ENCODE data around the gene BMP10. TPM values are rescaled to one million over a fixed set of nuclear protein-coding genes. Genes with fewer than 3 reads are reported as not detected.

Gene BMP10
- total and polyA plus RNA-seq, 2 of the 13 experiments (the other 11 are each of a cell fraction or from before 2014, with no cell fraction given): not detected

GRCh38 chr2:68912111-68912510 lies 40.9 kb upstream of the BMP10 start:
- peaks cover 10% of the 10 kb centered on the region for H3K4me1 ChIP-seq (ENCODE audit: insufficient read depth, low read length)
- H4K20me1 ChIP-seq (ENCODE audit: insufficient read depth, low read length): no peaks in the 10 kb centered on the region
- H3K36me3 ChIP-seq (replicated peaks in 1 of 2; ENCODE audit: control insufficient read depth in 1 of 2, insufficient read depth in 2 of 2, low read length in 2 of 2): no peaks in the 10 kb centered on the region
- H3K9ac ChIP-seq (ENCODE audit: insufficient read depth, low read depth, low read length): no peak overlapping the region
- WGBS (ENCODE audit: low lambda C conversion rate): 27% methylated on average over 3 of the region's 3 CpGs
- H3K27me3 ChIP-seq (ENCODE audit: control insufficient read depth in 1 of 2, insufficient read depth in 2 of 2, low read length in 2 of 2): peaks cover 3 to 15% of the 10 kb centered on the region in 2 experiments; a peak in 1 of 5 replicates
- no peak overlapping the region for H3K4me3 ChIP-seq (replicated peaks in 1 of 3; ENCODE audit: insufficient read depth in 1 of 3, low read depth in 2 of 3, low read length in 3 of 3)
- no peak overlapping the region for H3K4me2 ChIP-seq (ENCODE audit: low read depth, low read length)
- DNase-seq (ENCODE audit: low spot score) (no peak), ATAC-seq (no peak), FAIRE-seq (no peak)
- H3K9me3 ChIP-seq (ENCODE audit: low read length): no peaks in the 10 kb centered on the region
- BruUV-seq (replicated peaks): no TSS peak
- in situ Hi-C loops (cut with HindIII; ENCODE audit: extremely low pct_ligation_motif_present, low pct_unique_long_range_greater_than_20kb): no loop called here
- H2AFZ ChIP-seq (ENCODE audit: low read length): no peak overlapping the region
- CTCF ChIA-PET (ENCODE audit: low intra/inter-chr PET ratio, low total read pairs): no interaction called here
- no peak for TF ChIP-seq SNRNP70 (IDR thresholded peaks at IDR 0.05; ENCODE audit: low read depth, low read length)
- no peak for TF ChIP-seq ZNF317 (CRISPR knock-in tag; IDR thresholded peaks at IDR 0.05)
- no peak for TF ChIP-seq PHF5A (CRISPR knock-in tag; IDR thresholded peaks at IDR 0.05; ENCODE audit: low read depth, unreplicated experiment)
- TF ChIP-seq NR3C1 (CRISPR knock-in tag; IDR thresholded peaks at IDR 0.05): no peak
- no peak for TF ChIP-seq ZFP36L2 (CRISPR knock-in tag; IDR thresholded peaks at IDR 0.05)
- TF ChIP-seq ZKSCAN8 (CRISPR knock-in tag; IDR thresholded peaks at IDR 0.05; ENCODE audit: borderline replicate concordance): no peak
- TF ChIP-seq MYNN (CRISPR knock-in tag; IDR thresholded peaks at IDR 0.05; ENCODE audit: low read depth): no peak
- no peak for TF ChIP-seq CHD2 (IDR thresholded peaks at IDR 0.05; ENCODE audit: low read depth, low read length)
- TF ChIP-seq ZNF761 (CRISPR knock-in tag; conservative IDR thresholded peaks at IDR 0.05): no peak
- no peak for TF ChIP-seq EEA1 (CRISPR knock-in tag; IDR thresholded peaks at IDR 0.05; ENCODE audit: borderline replicate concordance)
- TF ChIP-seq ZNF775 (CRISPR knock-in tag; IDR thresholded peaks at IDR 0.05; ENCODE audit: borderline replicate concordance): no peak
- no peaks in the 10 kb centered on the region for H3K79me2 ChIP-seq (ENCODE audit: insufficient read depth, low read length)
- intact Hi-C loops (cut with micrococcal nuclease; ENCODE audit: unreplicated experiment): no loop called here
- POLR2A ChIA-PET: no interaction called here
- H3K27ac ChIP-seq (ENCODE audit: extremely low read length, insufficient read depth, low read length): no peak overlapping the region

GRCh38 chr2:68911709-68912108 lies 40.5 kb upstream of the BMP10 start:
- peaks cover 3 to 15% of the 10 kb centered on the region in 2 experiments; a peak in 1 of 5 replicates for H3K27me3 ChIP-seq (ENCODE audit: control insufficient read depth in 1 of 2, insufficient read depth in 2 of 2, low read length in 2 of 2)
- no peak overlapping the region for H3K4me2 ChIP-seq (ENCODE audit: low read depth, low read length)
- H3K36me3 ChIP-seq (replicated peaks in 1 of 2; ENCODE audit: control insufficient read depth in 1 of 2, insufficient read depth in 2 of 2, low read length in 2 of 2): no peaks in the 10 kb centered on the region
- intact Hi-C loops (cut with micrococcal nuclease; ENCODE audit: unreplicated experiment) (no loop called here), in situ Hi-C loops (cut with HindIII; ENCODE audit: extremely low pct_ligation_motif_present, low pct_unique_long_range_greater_than_20kb) (no loop called here)
- CTCF ChIA-PET (ENCODE audit: low intra/inter-chr PET ratio, low total read pairs): no interaction called here
- 67% methylated on average over 1 of the region's 1 CpG for WGBS (ENCODE audit: low lambda C conversion rate)
- peaks cover 10% of the 10 kb centered on the region for H3K4me1 ChIP-seq (ENCODE audit: insufficient read depth, low read length)
- no peaks in the 10 kb centered on the region for H3K79me2 ChIP-seq (ENCODE audit: insufficient read depth, low read length)
- H3K9ac ChIP-seq (ENCODE audit: insufficient read depth, low read depth, low read length): no peak overlapping the region
- BruUV-seq (replicated peaks): no TSS peak
- DNase-seq (ENCODE audit: low spot score) (no peak), FAIRE-seq (no peak), ATAC-seq (peak; percentile 42; the same call in 2 of the 3 replicates)
- no peak overlapping the region for H2AFZ ChIP-seq (ENCODE audit: low read length)
- H3K9me3 ChIP-seq (ENCODE audit: low read length): no peaks in the 10 kb centered on the region
- H4K20me1 ChIP-seq (ENCODE audit: insufficient read depth, low read length): no peaks in the 10 kb centered on the region
- POLR2A ChIA-PET: no interaction called here
- H3K27ac ChIP-seq (ENCODE audit: extremely low read length, insufficient read depth, low read length): no peak overlapping the region
- no peak overlapping the region for H3K4me3 ChIP-seq (replicated peaks in 1 of 3; ENCODE audit: insufficient read depth in 1 of 3, low read depth in 2 of 3, low read length in 3 of 3)
- TF ChIP-seq CENPBD1 (CRISPR knock-in tag; IDR thresholded peaks at IDR 0.05; ENCODE audit: borderline replicate concordance, low read depth) (no peak), MLLT10 (CRISPR knock-in tag; IDR thresholded peaks at IDR 0.05) (no peak), CREBL2 (CRISPR knock-in tag; IDR thresholded peaks at IDR 0.05; ENCODE audit: borderline replicate concordance) (no peak), PAXIP1 (CRISPR knock-in tag; conservative IDR thresholded peaks at IDR 0.05) (no peak), CAMTA2 (CRISPR knock-in tag; IDR thresholded peaks at IDR 0.05; ENCODE audit: borderline replicate concordance) (no peak)

Data from HepG2 (cell line).